Measurements from ENCODE around the gene IPO5. TPM values are rescaled to one million over a fixed set of nuclear protein-coding genes. Genes with fewer than 3 reads are reported as not detected.

The IPO5 gene
- total RNA-seq, result 94.0 TPM
- long read RNA-seq, transcript IPO5-222 (26 exons, 3,419 nt), result major isoform, 52 of 68 reads
- long read RNA-seq, partial matches to known transcripts, result 13 of 68 reads
- long read RNA-seq, other reads (novel, unspliced or antisense), result 3 of 68 reads

DNA sequence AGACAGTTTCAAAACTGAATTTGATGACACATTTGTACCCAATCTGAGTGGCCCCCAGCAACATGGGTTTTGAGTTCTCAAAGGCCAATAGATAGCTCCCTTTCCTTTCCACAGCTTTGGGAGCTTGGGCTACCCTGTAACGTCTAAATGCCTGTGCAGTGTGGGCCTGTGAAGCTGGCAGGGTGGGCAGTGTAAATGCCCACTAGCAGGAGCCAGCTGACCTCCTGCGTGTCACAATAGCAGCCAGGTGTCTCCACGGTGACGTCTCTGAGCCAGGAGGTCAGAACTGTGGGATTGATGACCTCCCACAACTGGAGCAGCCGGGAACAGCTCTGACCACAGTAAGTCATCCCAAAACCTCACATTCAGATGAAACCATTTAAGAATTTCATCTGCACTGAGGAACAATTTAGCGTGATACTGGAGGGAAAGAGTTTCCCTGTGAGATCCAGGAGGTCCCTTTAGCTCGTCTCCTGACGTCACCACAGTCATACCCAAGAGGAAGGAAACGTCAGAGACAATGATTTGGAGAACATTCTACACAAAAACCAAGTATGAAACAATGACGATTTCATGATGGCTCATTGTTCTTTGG, at the start of gene IPO5:
TSS of gene IPO5 (plus strand) at position 300 of the 595 bp plus-strand sequence. CDS start 23,022 bp downstream, outside the sequence.
- ATAC-seq (no peak), DNase-seq (ENCODE audit: missing footprints) (no peak)
- intact Hi-C loops (cut with DNase I), result no loop called here

DNA sequence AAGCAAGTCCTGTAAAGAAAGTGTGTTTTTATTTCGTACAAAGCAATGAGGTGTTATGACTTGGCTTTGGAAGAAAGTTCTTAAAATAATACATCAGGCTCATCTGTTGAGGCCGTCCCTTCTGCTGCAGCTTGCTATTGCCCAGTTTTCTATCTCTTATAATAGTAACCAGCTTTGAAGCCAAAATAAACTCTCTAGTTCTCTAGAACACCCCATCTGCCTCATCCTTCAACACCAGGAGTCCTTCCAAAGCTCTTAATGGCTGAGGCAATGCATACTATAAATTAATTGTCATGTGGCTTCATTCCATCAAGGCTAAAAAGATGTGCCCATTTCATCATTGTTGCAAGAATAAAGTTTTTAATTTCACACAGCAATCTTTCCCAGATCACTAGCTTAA, 49.4 kb upstream of the IPO5 start:
- ATAC-seq (peak; percentile 85), DNase-seq (ENCODE audit: missing footprints) (no peak)
- intact Hi-C loops (cut with DNase I), result no loop called here

DNA sequence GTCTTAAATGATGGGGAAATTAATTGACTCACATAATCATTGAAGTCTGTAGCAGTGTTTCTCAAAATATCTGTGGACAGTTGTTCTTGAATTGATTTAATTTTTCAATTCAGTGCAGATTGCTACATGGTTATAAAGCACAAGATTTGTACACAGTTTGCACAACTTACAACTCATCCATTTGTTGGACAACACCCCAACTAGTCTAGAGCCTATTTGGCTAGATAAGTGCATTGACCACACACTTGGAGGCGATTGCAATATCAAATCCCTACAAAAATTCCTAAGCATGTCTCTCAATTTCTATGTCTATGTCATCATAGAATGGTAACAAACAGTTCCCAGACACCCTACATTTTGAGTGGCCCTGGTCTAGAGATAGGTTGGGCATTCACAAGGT, 48.0 kb upstream of the IPO5 start:
- DNase-seq (ENCODE audit: missing footprints) (no peak), ATAC-seq (no peak)
- intact Hi-C loops (cut with DNase I), result no loop called here

DNA sequence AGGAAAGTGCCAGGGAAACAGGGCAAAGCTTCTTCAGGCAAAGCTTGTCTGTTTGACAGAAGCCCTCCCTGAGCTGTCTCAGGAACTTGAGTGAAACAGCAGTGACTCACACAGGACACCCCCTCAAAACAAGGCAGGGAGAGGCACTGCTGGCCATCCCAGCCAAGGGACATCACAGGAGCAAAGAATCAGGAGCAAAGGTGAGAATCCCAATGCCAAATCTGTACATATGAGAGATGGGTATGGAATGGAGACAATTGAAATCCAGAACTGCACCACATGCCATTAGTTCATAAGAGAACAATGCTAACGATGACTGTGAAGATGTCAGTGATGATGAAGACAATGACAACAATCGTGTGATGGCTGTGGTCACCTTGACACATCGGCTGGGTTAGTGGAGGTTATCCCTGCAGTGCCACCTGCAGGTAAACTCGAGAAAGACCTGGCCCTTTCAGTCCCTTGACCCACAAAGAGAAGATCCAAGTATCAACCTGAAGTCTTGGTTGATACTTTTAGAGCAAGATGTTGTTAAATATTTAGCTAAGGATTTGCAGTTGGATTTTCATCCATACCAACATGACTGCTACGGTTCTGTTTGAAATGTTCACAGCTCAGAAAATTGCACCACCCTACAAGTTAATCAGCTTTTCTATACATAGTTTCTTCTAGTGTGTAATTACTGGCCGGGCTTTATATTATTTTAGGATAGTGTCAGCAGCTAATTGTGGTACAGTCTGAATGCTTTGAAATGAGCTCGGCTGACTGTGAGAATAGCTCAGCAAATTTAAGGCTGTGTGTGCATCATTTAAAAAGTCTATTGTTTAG, 42.0 kb upstream of the IPO5 start:
- intact Hi-C loops (cut with DNase I), result loop anchor here (5.0 kb wide), 1 partner anchor 54 kb away; no protein-coding TSS in a partner anchor
- DNase-seq (ENCODE audit: missing footprints) (no peak), ATAC-seq (no peak)

DNA sequence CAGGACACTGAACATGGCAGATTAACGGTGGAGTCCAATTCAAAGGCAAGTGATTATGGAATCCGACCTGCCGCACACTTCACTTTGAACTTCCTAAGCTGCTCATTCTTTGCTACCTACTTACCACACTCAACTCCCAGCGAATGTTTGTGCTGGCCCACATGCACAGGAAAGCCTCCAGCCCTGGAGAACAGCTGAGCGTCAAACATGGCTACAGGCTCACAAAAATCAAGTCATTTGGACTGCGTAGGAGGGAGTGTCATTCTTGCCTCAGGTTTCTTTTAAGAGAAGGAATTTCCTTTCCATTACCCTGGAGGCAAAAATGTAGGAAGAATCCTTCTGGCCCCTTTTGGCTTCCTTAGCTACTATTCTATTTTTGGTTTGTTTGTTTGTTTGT, 41.3 kb upstream of the IPO5 start:
- intact Hi-C loops (cut with DNase I), result loop anchor here (5.0 kb wide), 1 partner anchor 55 kb away; no protein-coding TSS in a partner anchor
- no peak for ATAC-seq

DNA sequence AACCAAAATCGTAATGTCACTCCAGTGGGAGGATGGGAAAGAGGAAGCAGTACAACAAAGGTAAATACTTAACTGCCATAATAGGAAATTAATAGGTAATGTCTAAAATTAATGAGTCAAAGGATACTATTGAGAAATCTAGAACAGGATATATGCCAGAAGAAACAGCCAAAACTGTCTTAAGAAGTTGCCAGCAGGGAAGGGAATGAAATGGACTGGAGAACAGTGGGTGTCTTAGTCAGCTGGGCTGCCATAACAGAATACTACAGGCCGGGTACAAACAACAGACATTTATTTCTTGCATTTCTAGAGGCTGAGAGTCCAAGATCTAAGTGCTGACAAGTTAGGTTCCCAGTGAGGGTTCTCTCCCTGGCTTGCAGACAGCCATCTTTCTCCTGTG, 40.3 kb upstream of the IPO5 start:
- intact Hi-C loops (cut with DNase I), result loop anchor here (5.0 kb wide), 1 partner anchor 56 kb away; no protein-coding TSS in a partner anchor
- DNase-seq (ENCODE audit: missing footprints) (no peak), ATAC-seq (no peak)

More for the DNA sequence above, 41.3 kb upstream of the IPO5 start:
- DNase-seq (ENCODE audit: missing footprints), result no peak

DNA sequence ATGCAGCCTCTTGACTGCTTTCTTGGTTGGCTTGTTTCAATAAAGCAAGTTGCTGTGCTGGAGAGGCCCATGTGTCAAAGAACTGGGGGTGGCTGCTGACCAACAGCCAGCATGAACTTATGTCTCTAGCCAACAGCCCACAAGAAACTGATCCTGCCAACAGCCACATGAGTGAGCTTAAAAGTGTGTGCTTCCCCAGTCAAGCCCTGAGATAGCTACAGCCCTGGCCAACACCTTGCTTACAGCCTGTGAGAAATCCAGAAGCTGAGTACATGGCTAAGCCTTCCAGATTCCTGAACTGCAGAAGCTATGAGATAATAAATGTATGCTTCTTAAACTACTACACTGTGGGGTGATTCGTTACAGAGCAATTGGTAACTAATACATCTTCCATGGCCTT, 38.9 kb upstream of the IPO5 start:
- DNase-seq (ENCODE audit: missing footprints), result no peak
- intact Hi-C loops (cut with DNase I), result loop anchor here (5.0 kb wide), 1 partner anchor 57 kb away; no protein-coding TSS in a partner anchor
- no peak for ATAC-seq

DNA sequence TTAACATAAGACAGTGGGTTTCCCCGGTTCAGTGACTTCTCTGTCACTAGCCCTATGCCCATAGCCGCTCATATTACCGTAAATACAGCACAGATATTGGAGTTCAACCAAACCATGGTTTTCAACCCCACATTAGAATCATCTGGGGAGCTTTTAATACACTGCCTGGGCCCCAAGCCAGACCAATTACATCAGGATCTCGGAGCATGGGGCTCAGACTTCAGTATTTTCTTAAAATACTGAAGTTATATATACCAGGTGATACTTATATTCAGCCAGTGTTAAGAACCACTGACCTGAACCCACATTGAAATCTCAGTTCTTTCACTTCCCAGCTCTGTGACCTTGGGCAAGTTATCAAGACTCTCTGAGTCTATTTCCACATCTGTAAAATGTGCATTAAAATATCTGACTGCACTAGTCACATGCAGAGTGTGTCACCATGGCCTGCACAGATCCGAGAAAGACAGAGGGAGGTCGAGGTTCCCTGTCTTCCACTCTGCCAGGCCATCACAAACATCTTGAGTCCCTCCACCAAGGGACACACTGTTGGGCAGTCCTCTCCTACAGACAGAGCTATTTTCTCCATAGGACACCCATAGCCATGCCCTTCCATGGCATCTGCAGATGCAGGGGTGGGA, 32.2 kb upstream of the IPO5 start:
- intact Hi-C loops (cut with DNase I), result no loop called here
- ATAC-seq, result no peak
- no peak for DNase-seq (ENCODE audit: missing footprints)

DNA sequence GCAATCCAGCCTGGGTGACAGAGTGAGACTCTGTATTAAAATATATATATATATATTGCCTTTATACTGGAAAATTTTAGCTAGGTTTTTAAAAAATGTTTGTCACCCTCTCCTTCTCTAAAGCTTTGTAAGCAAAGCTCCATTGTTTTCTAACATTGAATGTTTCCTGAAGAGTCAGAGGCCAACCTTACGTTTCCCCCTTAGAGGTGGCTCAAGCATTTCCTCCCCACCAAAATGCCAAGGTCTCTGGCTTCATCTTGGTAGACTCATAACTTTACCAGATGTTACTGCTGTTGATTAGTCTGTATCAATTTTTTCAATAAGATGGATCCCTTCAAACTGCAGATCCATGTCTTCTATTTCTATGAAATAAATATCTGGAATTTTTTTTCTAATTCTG, 25.2 kb upstream of the IPO5 start:
- DNase-seq (ENCODE audit: missing footprints), result no peak
- intact Hi-C loops (cut with DNase I), result no loop called here
- ATAC-seq, result no peak

DNA sequence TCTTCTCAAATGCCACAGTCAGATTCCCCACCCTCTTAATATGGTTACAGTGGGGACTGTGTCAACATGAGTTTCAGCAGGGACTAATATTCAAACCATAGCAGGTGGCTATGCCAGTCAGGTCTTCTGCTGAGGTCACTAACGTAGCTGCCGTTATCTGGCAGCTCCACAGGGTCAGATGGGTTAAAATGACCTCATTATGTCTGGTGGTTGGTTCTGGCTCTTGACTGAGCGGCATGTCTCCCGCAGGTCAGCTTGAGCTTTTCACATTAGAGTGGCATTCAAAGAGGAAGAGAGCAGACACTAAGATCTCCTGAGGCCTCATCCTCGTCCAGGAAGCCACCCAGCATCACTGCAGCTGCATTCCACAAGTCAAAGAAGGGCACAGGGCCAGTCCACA, 21.4 kb upstream of the IPO5 start:
- intact Hi-C loops (cut with DNase I), result no loop called here
- ATAC-seq (no peak), DNase-seq (ENCODE audit: missing footprints) (no peak)

DNA sequence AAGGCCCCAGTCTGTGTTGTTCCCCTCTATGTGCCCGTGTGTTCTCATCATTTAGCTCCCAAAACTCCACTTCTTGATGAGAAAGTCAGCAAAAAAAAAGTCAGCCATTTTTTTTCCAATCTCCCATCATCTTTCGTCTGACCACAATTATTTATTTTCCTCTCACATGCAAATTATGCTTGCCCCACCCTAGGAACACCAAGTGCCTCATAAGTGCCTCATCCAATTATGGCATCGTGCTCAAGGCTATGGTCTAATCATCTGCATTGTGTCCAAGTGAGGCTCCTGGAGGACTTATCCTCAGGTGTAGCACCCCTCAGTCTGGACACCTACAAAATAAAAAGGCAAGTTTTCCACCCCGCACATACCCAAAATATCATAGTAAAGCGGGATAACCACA, 20.8 kb upstream of the IPO5 start:
- ATAC-seq (no peak), DNase-seq (ENCODE audit: missing footprints) (no peak)
- intact Hi-C loops (cut with DNase I), result no loop called here

DNA sequence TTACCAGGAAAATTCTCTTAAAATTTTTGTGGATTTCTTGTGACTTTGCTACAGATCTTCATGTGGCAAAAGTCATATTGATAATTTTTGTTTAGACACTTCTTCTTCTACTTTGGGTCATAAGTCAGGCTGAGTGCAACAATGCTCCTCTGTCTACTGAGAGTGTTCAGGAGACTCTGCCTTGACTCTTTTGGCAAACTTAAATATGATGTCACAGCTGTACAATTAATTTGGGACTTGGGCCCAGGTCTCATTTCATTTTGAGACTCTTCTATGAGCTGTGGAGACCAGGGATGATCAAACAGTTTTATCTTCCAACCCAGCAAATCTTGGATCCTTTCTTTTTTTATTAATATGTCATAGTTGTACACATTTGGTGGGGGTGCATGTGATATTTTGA, 19.7 kb upstream of the IPO5 start:
- DNase-seq (ENCODE audit: missing footprints) (no peak), ATAC-seq (no peak)
- intact Hi-C loops (cut with DNase I), result no loop called here

DNA sequence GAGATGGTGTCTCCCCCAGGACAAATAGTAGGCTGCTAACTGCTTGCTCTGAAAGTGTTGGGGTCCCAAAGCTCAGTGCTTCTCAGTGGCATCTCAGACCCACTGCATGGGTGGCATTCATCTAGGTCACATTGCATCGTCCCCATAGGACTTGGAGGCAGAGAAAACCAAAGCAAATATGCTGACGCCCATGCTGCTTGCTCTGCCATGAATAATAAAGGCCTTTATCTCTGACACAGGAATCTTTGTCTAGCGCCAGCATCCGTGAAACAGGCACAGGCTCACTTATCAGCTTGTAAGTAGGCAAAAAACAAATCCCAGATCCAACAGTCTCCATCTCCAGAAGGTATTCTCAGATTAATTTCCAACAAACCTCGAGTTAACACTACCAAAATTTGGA, 18.9 kb upstream of the IPO5 start:
- DNase-seq (ENCODE audit: missing footprints) (no peak), ATAC-seq (peak; percentile 16)
- intact Hi-C loops (cut with DNase I), result no loop called here

DNA sequence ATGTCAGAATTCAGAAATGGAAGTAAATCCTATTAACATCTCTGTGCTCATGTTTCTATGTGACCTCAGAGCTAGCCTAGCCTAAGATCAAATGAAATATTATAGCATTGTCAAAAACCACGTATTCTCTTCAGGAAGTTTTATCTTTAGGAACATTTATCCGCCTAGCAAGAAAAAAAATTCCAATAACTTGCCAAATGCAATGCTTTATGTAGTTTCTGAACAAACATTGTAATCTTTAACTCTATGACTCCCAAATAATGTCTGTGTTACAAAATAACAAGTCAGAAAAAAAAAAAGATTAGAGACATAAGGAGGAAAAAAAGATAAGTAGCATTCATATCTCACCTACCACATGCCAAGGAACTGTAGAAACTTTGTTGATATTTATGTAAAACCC, 18.4 kb upstream of the IPO5 start:
- ATAC-seq, result no peak
- intact Hi-C loops (cut with DNase I), result no loop called here
- DNase-seq (ENCODE audit: missing footprints), result no peak

DNA sequence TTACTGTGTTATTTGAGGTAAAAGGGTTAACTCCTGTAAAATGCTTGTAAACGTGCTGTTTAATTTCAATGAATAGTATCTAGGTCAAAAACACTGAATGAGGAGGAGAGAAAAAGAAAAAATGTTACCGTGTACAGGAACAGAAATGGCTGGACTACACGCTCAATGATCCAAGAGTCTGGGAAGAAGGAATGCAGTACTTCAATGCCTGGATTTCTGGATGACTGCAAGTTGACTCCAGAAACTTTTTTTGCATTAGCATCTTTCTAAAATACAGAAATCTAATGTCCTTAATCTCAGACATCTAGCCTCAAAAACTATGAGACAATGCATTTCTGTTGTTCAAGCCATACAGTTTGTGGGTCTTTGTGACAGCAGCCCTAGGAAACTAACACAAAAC, 17.4 kb upstream of the IPO5 start:
- intact Hi-C loops (cut with DNase I), result no loop called here
- no peak for ATAC-seq

DNA sequence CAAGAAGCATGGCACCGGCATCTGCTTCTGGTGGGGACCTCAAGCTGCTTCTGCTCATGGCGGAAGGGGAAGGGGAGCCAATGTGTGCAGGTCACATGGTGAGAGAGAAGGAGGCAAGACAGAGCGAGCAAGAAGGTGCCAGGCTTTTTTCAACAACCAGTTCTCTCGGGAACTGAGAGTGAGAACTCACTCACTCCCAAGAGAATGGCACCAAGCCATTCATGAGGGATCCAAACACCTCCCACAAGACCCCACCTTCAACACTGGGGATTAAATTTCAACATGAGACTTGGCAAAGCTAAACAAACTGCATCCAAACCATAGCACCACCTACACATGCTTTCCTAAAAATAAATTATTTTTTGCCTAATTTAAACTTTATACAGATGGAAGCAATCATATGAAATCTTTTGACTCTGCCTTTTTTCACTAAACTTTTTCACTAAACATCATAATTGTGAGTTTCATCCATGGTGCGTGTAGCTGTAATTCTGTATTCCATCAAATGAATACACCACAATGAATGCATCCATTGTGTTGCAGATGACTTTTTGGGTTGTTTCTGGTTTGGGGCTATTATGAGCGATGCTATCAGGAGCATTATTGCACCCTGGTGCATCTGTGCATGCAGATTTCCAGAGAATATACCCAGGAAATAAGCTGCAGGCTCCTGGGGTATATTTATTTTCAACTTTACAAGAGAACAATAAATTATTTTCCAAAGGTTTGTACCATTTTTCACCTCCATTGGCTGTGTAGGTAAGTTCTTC, 14.6 kb upstream of the IPO5 start:
- intact Hi-C loops (cut with DNase I), result no loop called here
- ATAC-seq (no peak), DNase-seq (ENCODE audit: missing footprints) (no peak)

More for the DNA sequence above, 17.4 kb upstream of the IPO5 start:
- DNase-seq (ENCODE audit: missing footprints), result no peak

DNA sequence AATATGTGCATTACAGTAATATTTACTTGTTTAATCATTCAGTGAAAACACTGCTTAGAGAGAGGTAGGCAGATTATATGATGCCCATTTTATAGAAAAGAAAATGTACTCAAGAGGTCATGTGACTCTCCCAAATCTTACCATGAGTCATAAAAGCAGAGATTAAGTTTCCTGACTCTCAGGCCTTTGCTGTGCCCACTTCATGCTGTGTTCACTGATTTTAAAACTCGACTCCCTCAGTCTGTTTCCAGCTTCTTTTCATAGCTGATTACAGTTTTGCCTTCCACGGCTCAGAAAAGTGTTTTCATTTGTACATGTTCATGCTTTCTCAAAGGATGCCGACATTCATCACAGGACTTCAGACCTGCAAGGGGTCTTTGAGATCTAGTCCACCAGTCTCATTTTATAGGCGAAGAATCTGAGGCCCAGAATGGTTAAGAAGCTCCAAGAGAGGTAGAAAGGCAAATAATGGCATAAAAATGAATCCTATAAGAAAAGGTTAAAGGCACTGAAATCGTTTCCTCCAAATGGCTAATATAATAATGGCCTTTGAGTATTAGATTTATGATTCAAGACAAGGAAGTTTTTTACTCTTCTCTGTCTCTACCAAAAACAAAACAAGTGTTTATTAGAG, 9.0 kb upstream of the IPO5 start:
- ATAC-seq, result no peak
- intact Hi-C loops (cut with DNase I), result no loop called here
- DNase-seq (ENCODE audit: missing footprints), result no peak

DNA sequence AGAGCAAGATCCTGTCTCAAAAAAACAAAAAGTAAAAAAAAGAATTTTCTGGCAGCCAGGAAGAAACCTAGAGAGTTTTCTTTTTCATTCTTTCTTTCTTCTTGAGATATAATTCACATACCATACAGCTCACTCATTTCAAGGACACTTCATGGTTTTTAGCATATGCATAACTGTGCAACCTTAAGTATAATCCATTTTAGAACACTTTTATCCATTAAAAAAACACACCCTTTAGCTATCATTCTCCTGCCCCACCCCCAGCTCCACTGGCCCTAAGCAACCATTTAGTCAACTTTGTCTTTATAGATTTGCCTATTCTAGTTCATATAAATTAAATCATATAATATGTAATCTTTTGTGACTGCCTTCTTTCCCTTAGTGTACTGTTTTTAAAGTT, 8.1 kb upstream of the IPO5 start:
- no peak for ATAC-seq
- DNase-seq (ENCODE audit: missing footprints), result no peak
- intact Hi-C loops (cut with DNase I), result no loop called here
